HL-60 (cell line): ENCODE data around the gene SPRED3.

ENCODE experiments used
- POLR2AphosphoS5 ChIP-seq: IDR thresholded peaks from 2 replicates; pipeline ENCODE4 v1.6.1; 2012; ENCODE audit warnings: low read depth
- TF ChIP-seq, protein P1 (sequence below): IDR thresholded peaks from one replicate; pipeline ENCODE4 v1.5.1; 2011; ENCODE audit warnings: low read length, control low read depth, inconsistent platforms; ENCODE audit not compliant: insufficient read depth

DNA sequence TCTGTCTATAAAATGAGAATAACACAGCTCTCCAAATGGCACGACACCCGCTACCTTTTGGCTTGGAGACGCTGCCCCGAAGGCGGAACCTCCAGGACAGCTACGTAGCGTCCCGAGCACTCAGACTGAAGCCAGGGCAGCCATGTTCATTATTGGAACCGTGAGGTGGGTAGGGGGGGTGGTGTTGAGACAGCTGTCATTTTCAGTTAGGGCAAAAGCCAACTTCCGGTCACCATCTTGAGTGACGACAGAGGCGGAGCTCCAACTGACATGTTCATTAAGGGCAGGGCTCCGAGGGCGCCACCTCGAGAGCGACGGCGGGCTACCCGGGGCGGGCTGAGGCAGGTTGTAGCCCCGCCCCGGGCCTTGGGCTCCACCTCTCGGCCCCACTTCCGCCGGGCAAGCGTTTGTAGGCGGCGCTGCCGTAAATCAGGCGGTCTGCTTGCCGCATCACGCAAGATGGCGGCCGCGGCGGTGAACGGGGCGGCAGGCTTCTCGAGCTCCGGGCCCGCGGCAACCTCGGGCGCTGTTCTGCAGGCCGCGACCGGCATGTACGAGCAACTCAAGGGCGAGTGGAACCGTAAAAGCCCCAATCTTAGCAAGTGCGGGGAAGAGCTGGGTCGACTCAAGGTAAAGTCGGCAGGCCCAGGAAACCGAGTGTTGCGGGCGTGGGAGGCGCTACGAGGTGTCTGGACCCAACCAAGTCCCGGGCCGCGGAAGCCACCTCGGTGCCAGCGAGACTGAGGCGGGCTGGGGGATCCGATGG is 14.0 kb upstream of the SPRED3 start, which contains the start of gene PSMD8:
- TF ChIP-seq, protein P1, sequence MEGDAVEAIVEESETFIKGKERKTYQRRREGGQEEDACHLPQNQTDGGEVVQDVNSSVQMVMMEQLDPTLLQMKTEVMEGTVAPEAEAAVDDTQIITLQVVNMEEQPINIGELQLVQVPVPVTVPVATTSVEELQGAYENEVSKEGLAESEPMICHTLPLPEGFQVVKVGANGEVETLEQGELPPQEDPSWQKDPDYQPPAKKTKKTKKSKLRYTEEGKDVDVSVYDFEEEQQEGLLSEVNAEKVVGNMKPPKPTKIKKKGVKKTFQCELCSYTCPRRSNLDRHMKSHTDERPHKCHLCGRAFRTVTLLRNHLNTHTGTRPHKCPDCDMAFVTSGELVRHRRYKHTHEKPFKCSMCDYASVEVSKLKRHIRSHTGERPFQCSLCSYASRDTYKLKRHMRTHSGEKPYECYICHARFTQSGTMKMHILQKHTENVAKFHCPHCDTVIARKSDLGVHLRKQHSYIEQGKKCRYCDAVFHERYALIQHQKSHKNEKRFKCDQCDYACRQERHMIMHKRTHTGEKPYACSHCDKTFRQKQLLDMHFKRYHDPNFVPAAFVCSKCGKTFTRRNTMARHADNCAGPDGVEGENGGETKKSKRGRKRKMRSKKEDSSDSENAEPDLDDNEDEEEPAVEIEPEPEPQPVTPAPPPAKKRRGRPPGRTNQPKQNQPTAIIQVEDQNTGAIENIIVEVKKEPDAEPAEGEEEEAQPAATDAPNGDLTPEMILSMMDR: no peak
- TF ChIP-seq POLR2AphosphoS5: peak; percentile 95
